COR-L47 (cell line): ENCODE data around the gene AMH.
"Not testable (repeated sequence)": the region's sequence is repeated elsewhere in the genome, so short reads cannot be mapped to it uniquely, and the experiment has no call there.

Source experiments
- DNase-seq: peaks from one replicate; lab custom pipeline; 2025; lab: John Stamatoyannopoulos, UW

AMH gene

GRCh38 chr19:2270423-2271233 lies 21.5 kb downstream of the AMH start:
- DNase-seq, result peak; percentile 50

- DNase-seq, result no peak
Observed at GRCh38 chr19:2271234-2272103, 22.3 kb downstream of the AMH start.

- peak; percentile 46 for DNase-seq
Observed at GRCh38 chr19:2273356-2274184, 24.4 kb downstream of the AMH start.

GRCh38 chr19:2274185-2274711 lies 25.1 kb downstream of the AMH start:
- DNase-seq, result no peak

- peak; percentile 76 for DNase-seq
Observed at GRCh38 chr19:2274931-2275535, 25.9 kb downstream of the AMH start.

GRCh38 chr19:2275588-2276428 lies 26.7 kb downstream of the AMH start:
- DNase-seq, result no peak

- no peak for DNase-seq
Observed at GRCh38 chr19:2276429-2276986, 27.4 kb downstream of the AMH start.

GRCh38 chr19:2277138-2277537 lies 28.0 kb downstream of the AMH start:
- no peak for DNase-seq

GRCh38 chr19:2278459-2279158 lies 29.5 kb downstream of the AMH start:
- no peak for DNase-seq

GRCh38 chr19:2280633-2281264 lies 31.6 kb downstream of the AMH start:
- DNase-seq, result no peak

- not testable (repeated sequence) for DNase-seq
Observed at GRCh38 chr19:2281265-2282061, 32.3 kb downstream of the AMH start.

- no peak for DNase-seq
Observed at GRCh38 chr19:2282062-2282861, 33.1 kb downstream of the AMH start, which contains the start of gene PEAK3. Gene PEAK3 (minus strand): TSS chr19:2282175. CDS start chr19:2280931, 1,244 bp downstream.

GRCh38 chr19:2282862-2283237 lies 33.7 kb downstream of the AMH start:
- no peak for DNase-seq

- DNase-seq, result no peak
Observed at GRCh38 chr19:2283835-2284507, 34.8 kb downstream of the AMH start.

- DNase-seq, result no peak
Observed at GRCh38 chr19:2286402-2287140, 37.4 kb downstream of the AMH start.
